Occipital lobe (tissue), 2 donors: ENCODE measurements around the gene MCF2L2. TPM values are rescaled to one million over a fixed set of nuclear protein-coding genes. Genes with fewer than 3 reads are reported as not detected.
"Not testable (repeated sequence)": the region's sequence is repeated elsewhere in the genome, so short reads cannot be mapped to it uniquely, and the experiment has no call there.

Experiments
- DNase-seq: peaks from one replicate; lab custom pipeline; 2025; lab: John Stamatoyannopoulos, UW
- total RNA-seq: library from RNA; depleted of rRNA; stranded (reverse); fragments of >200 nt; gene quantifications from one replicate; pipeline ENCODE4 v1.2.3, GENCODE V29; 2014

Gene MCF2L2
- total RNA-seq, 1 donor from 2014 or later: 34.5 TPM

- DNase-seq: no peak
Observed at GRCh38 chr3:183247011-183247589, 181.3 kb downstream of the MCF2L2 start.

DNA sequence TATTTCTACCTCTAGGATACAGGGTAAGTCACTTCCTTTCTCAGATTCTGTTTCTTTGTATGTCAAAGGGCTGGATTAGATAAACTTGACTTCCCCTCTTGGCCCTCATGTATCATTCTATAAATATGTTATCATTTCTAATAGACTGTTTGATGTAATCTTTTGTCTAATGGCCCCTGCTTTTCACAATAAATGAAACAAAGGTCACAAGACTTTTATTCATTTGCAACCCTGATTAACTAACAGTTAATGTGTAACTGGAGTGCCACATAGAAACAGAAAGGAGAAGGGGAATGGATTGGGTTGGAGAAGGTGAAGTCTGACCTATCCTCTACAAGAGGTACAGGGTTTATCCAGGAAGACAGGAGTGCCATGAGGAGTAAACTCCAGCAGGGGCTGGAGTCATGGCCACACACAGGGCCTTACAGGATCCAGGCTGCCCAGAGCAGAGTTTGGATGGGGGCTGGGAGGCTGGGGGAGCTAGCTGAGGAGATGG, 183.4 kb downstream of the MCF2L2 start:
- no peak for DNase-seq

- DNase-seq: no peak
Observed at GRCh38 chr3:183244219-183244618, 184.2 kb downstream of the MCF2L2 start.

GRCh38 chr3:183242431-183242830, 186.0 kb downstream of the MCF2L2 start:
- DNase-seq: no peak

GRCh38 chr3:183239046-183239445, 189.4 kb downstream of the MCF2L2 start:
- no peak for DNase-seq

DNA sequence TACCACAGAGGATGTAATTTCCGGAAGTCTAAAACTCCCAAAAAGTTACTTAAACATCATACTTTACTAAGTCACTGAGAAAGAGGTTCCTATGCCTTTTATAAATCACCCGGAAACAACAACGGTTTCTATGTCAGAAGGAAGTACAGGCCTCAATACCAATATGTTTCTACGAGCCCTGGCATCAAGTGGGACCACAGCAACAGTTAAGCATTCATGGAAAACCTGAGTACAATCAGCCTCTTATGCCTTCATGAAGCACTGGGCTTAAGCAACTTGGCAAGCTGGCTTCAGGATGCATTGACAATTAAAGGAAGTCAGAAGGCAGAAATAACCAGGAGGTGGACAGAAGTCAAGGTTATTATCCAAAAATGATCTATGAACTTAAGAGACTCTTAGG, 194.5 kb downstream of the MCF2L2 start:
- DNase-seq: no peak

- DNase-seq: no peak
Observed at GRCh38 chr3:183230826-183231225, 197.6 kb downstream of the MCF2L2 start.

DNA sequence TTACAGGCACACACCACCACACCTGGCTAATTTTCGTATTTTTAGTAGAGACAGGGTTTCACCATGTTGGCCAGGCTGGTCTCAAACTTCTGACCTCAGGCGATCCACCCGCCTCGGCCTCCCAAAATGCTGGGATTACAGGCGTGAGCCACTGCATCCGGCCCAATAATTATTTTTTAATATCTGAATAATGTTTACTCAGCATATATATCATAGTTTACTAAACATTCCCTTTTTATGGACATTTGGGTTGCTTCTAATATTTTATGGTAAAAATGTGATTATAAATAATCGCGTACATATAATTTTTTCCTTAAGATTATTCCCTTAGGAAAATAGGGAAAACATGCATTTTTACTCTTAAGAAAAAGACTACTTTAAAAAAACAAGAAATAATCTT, 198.2 kb downstream of the MCF2L2 start:
- not testable (repeated sequence) for DNase-seq

GRCh38 chr3:183229178-183229577, 199.2 kb downstream of the MCF2L2 start:
- no peak for DNase-seq

- DNase-seq: no peak
Observed at GRCh38 chr3:183227586-183227985, 200.8 kb downstream of the MCF2L2 start.

DNA sequence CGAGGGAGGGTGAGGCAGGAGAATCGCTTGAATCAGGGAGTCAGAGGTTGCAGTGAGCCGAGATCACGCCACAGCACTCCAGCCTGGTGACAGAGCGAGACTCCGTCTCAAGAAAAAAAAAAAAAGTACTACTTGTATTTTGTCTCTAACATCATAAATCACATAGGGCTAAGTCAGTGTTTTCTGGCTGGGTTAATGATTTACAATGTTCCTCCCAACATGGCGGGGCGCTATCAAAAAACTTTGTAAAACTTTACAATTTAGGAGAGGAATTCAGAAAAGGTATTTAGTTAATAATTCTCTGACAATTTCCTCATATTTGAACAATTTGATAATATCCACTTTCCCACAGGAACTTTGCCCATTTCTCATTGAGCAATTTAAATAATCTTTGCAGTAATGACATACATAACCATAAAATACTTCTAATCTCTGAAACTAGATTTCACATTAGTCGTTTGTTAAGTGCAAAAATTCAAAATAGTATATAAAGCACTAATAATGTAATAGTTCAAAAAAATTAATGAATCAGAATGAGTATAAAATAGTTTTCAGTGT, 202.0 kb downstream of the MCF2L2 start:
- no peak for DNase-seq

DNA sequence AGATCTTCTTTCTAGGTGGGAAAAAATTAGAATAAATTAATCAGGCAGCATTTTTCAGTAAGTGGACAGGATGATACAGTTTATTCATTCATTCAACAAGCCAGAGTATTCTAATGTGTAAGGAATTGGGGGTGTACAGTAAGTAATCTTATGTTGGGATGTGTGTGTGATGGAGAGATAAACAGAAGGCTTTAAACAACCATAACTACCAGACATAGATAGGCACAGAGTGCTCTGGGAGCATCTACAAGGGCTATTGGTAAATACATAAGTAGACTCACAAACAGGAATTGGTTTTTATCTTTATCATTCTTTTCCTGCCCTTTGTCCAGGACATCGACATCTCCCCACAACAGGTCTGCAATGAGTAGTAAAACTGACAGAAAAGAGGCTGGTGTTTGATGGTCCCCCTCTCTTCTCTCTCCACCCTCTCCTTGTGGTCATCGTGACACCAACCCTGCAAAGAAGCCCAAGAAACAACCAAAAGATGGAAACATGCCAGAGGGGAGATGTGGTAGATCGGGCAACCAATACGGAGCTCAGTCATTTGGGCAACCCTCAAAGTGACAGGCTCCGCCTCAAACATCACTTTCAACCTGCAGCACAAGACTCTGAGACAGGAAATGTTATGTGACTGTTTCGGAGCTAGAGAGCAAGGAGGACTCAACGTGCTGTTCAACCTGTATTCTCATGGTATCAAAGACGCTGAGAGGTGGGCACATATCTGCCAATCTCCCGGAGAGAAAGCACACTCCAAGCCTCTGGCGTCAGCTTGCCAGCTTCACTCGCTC, 204.0 kb downstream of the MCF2L2 start:
- no peak for DNase-seq

- no peak for DNase-seq
Observed at GRCh38 chr3:183222631-183223235, 205.7 kb downstream of the MCF2L2 start.

GRCh38 chr3:183220828-183221227, 207.6 kb downstream of the MCF2L2 start:
- DNase-seq: no peak

- no peak for DNase-seq
Observed at GRCh38 chr3:183218826-183219225, 209.6 kb downstream of the MCF2L2 start.

DNA sequence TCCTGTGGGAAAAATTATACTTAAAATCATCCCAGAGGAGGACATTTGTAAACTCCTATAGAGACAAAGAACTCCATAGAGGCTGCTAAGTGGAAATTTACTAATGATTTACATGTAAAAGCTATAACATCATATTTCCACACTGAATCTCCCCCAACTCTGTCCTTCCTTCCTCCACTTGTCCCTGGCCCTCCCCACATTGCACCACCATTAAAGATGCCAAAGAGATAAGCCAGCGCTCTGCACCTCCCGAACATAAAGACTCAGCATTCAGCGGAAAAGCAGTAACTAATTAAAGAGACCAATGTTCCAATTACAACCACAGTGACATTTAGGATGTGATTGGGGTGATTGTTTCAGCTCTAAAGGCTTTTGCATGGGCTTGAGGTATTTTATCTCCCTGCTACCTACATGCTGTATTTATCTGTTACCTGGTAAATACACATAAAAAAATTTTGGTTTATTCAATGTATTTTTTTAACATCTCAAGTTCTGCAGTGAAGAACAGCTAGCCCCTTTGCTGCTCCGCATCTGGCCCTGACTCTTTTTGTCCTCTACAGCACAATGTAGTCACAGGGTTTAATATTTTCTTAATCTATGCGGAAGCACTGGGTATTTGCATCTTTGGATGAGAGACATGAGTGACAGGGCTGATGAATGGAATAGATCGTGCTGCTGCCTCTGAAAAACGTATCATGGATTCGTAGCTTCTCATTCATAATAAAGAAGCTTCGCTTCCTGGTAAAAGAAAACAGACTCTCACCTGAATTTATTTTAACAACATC, 210.7 kb downstream of the MCF2L2 start:
- no peak for DNase-seq

DNA sequence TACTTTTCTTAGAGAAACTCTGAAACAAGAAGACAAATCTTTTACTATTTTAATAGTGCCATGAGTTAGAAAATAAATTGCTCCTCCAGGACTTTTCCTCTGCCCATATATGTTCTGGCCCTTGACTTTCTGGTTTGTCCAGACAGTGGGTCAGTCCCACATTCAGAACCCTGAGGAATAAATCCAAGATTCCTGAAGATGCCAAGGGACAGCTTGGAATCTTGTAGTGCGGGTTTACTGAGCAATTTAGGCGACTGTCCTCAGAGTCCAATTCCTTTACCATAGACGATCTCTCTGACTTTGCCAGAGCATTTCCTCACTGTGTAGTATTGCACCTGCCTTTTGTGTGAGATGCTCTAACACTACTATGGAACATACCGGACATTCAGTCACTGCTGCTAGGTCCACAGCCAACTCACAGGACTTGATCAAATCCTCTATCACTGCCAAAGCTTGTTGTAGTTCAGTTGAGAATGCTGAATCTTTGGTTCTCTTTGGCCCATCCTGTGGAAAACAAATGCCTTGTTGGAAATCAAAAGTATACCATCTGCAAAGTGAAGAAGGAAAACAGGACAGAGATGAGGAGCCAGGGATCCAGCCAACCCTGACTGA, 212.7 kb downstream of the MCF2L2 start:
- no peak for DNase-seq

DNA sequence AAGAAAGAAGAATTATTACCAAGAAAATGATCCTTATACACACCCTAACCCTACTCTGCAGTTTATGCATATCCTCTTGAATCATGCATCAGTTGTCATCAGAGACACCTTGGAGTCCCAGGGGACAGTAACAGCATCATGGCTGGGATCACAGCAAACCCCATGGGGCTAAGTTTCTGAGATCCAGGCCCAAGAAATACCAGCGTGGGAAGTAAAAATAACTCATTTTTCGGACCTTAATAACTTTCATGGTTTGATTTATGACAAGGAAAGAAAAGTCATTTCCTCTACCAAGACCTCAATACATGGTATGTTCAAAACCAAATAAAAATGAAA, 214.2 kb downstream of the MCF2L2 start:
- DNase-seq: no peak

DNA sequence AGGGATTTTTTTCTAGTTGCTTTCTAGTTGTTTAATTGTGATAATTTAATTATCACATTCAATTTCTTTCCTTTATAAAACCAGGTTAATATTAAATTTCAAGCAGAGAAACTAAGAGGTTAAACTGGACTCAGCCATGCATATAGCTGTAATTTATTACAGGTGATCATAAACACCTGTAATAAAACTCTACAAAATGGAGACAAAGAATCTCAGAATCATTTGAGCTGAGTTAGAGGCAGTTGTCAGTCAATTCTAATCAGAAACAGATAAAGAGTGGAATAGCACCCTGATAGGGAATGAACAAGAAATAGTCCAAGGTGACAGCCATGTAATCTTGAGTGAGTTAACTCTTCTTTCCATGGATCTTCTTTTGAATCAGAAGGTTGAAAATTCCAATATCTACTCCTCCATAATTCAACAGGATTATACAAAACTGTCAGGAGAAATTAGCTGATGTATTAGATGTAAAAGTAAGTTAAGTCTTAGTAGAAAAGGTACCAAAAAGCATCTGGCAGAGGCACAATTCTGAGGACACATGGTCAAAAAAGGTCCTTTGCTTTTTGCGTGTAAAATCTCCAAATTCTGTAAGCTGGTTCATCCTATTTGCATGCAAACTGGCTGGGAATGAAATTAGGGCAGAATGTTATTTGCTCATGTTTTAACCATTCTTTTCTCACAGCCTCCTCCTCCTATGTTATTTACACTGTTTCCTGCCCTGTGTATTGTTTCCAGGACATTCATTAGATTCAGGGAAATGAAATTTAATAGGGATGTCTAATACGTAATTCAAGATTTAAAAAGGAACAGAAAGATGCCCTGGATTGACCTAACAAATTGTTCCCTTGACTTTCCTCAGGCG, 214.8 kb downstream of the MCF2L2 start:
- DNase-seq: no peak

GRCh38 chr3:183212565-183212964, 215.9 kb downstream of the MCF2L2 start:
- no peak for DNase-seq
